Measurements from ENCODE around the gene TMEM88. TPM values are rescaled to one million over a fixed set of nuclear protein-coding genes. Genes with fewer than 3 reads are reported as not detected.

The TMEM88 gene
- total RNA-seq, 1 experiment from 2014 or later, result 1.5 TPM

GRCh38 chr17:7852262-7852670 is 2.6 kb upstream of the TMEM88 start:
- Histone ChIP-seq H4K20me1 (ENCODE audit: low read length) (no peaks in the 10 kb centered on the region), H3K4me3 (ENCODE audit: low read length) (no peak overlapping the region), H3K9me3 (ENCODE audit: low read length) (no peaks in the 10 kb centered on the region), H3K9ac (ENCODE audit: low read length) (no peak overlapping the region), H3K36me3 (ENCODE audit: low read depth, low read length) (peaks cover 8% of the 10 kb centered on the region; the same call in 1 of the 2 replicates), H2AFZ (ENCODE audit: low read length) (no peak overlapping the region), H3K4me2 (ENCODE audit: low read length) (no peak overlapping the region), H3K27me3 (ENCODE audit: low read length) (no peaks in the 10 kb centered on the region), H3F3A (ENCODE audit: low read length, unreplicated experiment) (no peaks in the 10 kb centered on the region), H3K9me2 (replicated peaks; ENCODE audit: low read length) (no peaks in the 10 kb centered on the region), H3K79me2 (ENCODE audit: low read length) (peaks cover 18% of the 10 kb centered on the region), H3K4me1 (ENCODE audit: insufficient read depth, low read length) (peaks cover 18% of the 10 kb centered on the region), H3K27ac (ENCODE audit: low read length) (no peak overlapping the region)
- ChIA-PET CTCF (no interaction called here), POLR2A (ENCODE audit: unreplicated experiment) (no interaction called here)
- TF ChIP-seq EZH2 (IDR thresholded peaks at IDR 0.05; ENCODE audit: low read length, unreplicated experiment) (no peak), CTCF (conservative IDR thresholded peaks at IDR 0.05; ENCODE audit: low read depth, low read length) (no peak), EZH2phosphoT487 (IDR thresholded peaks at IDR 0.05; ENCODE audit: borderline replicate concordance, low read length) (no peak)
- ATAC-seq (no peak), DNase-seq (no peak)
- intact Hi-C loops (cut with micrococcal nuclease), result no loop called here
- BruUV-seq (replicated peaks), result no TSS peak

DNA sequence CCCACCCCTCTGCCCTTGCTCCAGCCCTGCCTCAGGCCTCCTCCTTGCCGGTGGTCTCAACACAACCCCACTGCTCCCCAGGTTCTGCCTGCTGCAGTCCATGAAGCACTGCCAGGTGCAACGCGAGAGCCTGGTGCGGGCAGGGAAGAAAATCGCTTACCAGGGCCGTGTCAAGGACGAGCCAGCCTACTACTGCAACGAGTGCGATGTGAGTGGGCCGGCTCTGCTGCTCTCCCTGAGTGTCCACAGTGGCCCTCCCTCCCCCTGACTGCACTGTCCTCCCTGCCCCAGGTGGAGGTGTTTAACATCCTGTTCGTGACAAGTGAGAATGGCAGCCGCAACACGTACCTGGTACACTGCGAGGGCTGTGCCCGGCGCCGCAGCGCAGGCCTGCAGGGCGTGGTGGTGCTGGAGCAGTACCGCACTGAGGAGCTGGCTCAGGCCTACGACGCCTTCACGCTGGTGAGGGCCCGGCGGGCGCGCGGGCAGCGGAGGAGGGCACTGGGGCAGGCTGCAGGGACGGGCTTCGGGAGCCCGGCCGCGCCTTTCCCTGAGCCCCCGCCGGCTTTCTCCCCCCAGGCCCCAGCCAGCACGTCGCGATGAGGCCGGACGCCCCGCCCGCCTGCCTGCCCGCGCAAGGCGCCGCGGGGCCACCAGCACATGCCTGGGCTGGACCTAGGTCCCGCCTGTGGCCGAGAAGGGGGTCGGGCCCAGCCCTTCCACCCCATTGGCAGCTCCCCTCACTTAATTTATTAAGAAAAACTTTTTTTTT is 1.8 kb upstream of the TMEM88 start:
- no peak for ATAC-seq
- TF ChIP-seq EZH2 (IDR thresholded peaks at IDR 0.05; ENCODE audit: low read length, unreplicated experiment), result no peak
- no peak for TF ChIP-seq CTCF (conservative IDR thresholded peaks at IDR 0.05; ENCODE audit: low read depth, low read length)
- no peak for TF ChIP-seq EZH2phosphoT487 (IDR thresholded peaks at IDR 0.05; ENCODE audit: borderline replicate concordance, low read length)
- POLR2A ChIA-PET (ENCODE audit: unreplicated experiment), result no interaction called here

DNA sequence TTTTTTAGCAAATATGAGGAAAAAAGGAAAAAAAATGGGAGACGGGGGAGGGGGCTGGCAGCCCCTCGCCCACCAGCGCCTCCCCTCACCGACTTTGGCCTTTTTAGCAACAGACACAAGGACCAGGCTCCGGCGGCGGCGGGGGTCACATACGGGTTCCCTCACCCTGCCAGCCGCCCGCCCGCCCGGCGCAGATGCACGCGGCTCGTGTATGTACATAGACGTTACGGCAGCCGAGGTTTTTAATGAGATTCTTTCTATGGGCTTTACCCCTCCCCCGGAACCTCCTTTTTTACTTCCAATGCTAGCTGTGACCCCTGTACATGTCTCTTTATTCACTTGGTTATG is 1.2 kb upstream of the TMEM88 start:
- peaks cover 26% of the 10 kb centered on the region for H3K79me2 ChIP-seq (ENCODE audit: low read length)
- H4K20me1 ChIP-seq (ENCODE audit: low read length), result no peaks in the 10 kb centered on the region
- TF ChIP-seq EZH2 (IDR thresholded peaks at IDR 0.05; ENCODE audit: low read length, unreplicated experiment) (no peak), CTCF (conservative IDR thresholded peaks at IDR 0.05; ENCODE audit: low read depth, low read length) (no peak), EZH2phosphoT487 (IDR thresholded peaks at IDR 0.05; ENCODE audit: borderline replicate concordance, low read length) (no peak)
- no peaks in the 10 kb centered on the region for H3F3A ChIP-seq (ENCODE audit: low read length, unreplicated experiment)
- no peak overlapping the region for H3K27ac ChIP-seq (ENCODE audit: low read length)
- no peak overlapping the region for H2AFZ ChIP-seq (ENCODE audit: low read length)
- H3K4me1 ChIP-seq (ENCODE audit: insufficient read depth, low read length), result peaks cover 18% of the 10 kb centered on the region
- H3K36me3 ChIP-seq (ENCODE audit: low read depth, low read length), result peaks cover 8% of the 10 kb centered on the region; the same call in 1 of the 2 replicates
- intact Hi-C loops (cut with micrococcal nuclease), result no loop called here
- H3K9ac ChIP-seq (ENCODE audit: low read length), result no peak overlapping the region
- ATAC-seq, result no peak
- POLR2A ChIA-PET (ENCODE audit: unreplicated experiment), result no interaction called here
- H3K9me2 ChIP-seq (replicated peaks; ENCODE audit: low read length), result no peaks in the 10 kb centered on the region
- H3K27me3 ChIP-seq (ENCODE audit: low read length), result no peaks in the 10 kb centered on the region
- H3K4me2 ChIP-seq (ENCODE audit: low read length), result no peak overlapping the region
- CTCF ChIA-PET, result no interaction called here
- no TSS peak for BruUV-seq (replicated peaks)
- DNase-seq, result no peak
- no peaks in the 10 kb centered on the region for H3K9me3 ChIP-seq (ENCODE audit: low read length)
- no peak overlapping the region for H3K4me3 ChIP-seq (ENCODE audit: low read length)

More for the DNA sequence above, 1.8 kb upstream of the TMEM88 start:
- Histone ChIP-seq H3K9me2 (replicated peaks; ENCODE audit: low read length) (no peaks in the 10 kb centered on the region), H3K9ac (ENCODE audit: low read length) (no peak overlapping the region), H3K79me2 (ENCODE audit: low read length) (peaks cover 21% of the 10 kb centered on the region), H3K27me3 (ENCODE audit: low read length) (no peaks in the 10 kb centered on the region), H3K4me3 (ENCODE audit: low read length) (no peak overlapping the region), H3K4me1 (ENCODE audit: insufficient read depth, low read length) (peaks cover 18% of the 10 kb centered on the region), H3K36me3 (ENCODE audit: low read depth, low read length) (peaks cover 8% of the 10 kb centered on the region; the same call in 1 of the 2 replicates), H3K9me3 (ENCODE audit: low read length) (no peaks in the 10 kb centered on the region), H3K27ac (ENCODE audit: low read length) (no peak overlapping the region), H2AFZ (ENCODE audit: low read length) (no peak overlapping the region), H3K4me2 (ENCODE audit: low read length) (no peak overlapping the region), H3F3A (ENCODE audit: low read length, unreplicated experiment) (no peaks in the 10 kb centered on the region), H4K20me1 (ENCODE audit: low read length) (no peaks in the 10 kb centered on the region)
- no peak for DNase-seq
- CTCF ChIA-PET, result no interaction called here
- BruUV-seq (replicated peaks), result no TSS peak
- intact Hi-C loops (cut with micrococcal nuclease), result no loop called here

Measured in PC-3 (cell line).